Colonic mucosa (tissue), 4 donors: ENCODE data around the gene OTUD7B. TPM values are rescaled to one million over a fixed set of nuclear protein-coding genes. Genes with fewer than 3 reads are reported as not detected.

Source experiments
- DNase-seq: peaks from one replicate; pipeline ENCODE4 v3.0.0-alpha.2; 2020
- H3K27ac ChIP-seq: fragments of 200-600 bp; one replicate; pipeline ENCODE4 v1.8.0; 2021
- H3K27me3 ChIP-seq: fragments of 200-600 bp; one replicate; pipeline ENCODE4 v1.8.0; 2021
- H3K36me3 ChIP-seq: fragments of 200-600 bp; one replicate; pipeline ENCODE4 v1.8.0; 2021
- H3K4me1 ChIP-seq: fragments of 200-600 bp; one replicate; pipeline ENCODE4 v1.8.0; 2021; ENCODE audit warnings: mild to moderate bottlenecking
- H3K4me3 ChIP-seq: fragments of 200-600 bp; one replicate; pipeline ENCODE4 v1.8.0; 2021
- H3K9ac ChIP-seq, 2 donors: one replicate each; pipeline ENCODE4 v1.7.0; 2013; ENCODE audit warnings: control low read depth in 2 of 2, low read depth in 2 of 2, low read length in 2 of 2
- H3K9me3 ChIP-seq: fragments of 200-600 bp; one replicate; pipeline ENCODE4 v1.8.0; 2021
- intact Hi-C: fragments of 100-400 bp; cut with DNase I; formaldehyde crosslinking; loops from one replicate; pipeline ENCODE4 v1.14.1; 2022
- total RNA-seq, 2 donors: library from RNA; stranded (reverse); fragmentation: NEBNext Ultra II Directional in 1 of 2; extraction: Animal tissue kit (Norgen Biotek cat#: 25700) in 1 of 2; gene quantifications; one replicate each; pipeline ENCODE4 v1.2.1, GENCODE V29; 2021
- TF ChIP-seq, protein P1 (sequence below): fragments of 200-600 bp; IDR thresholded peaks from one replicate; pipeline ENCODE4 v1.8.0; 2022; ENCODE audit warnings: antibody characterized with exemption, mild to moderate bottlenecking
- donor health status: healthy.
- donor health status: DM: no; HTN: no; CAD: no.
- donor health status: DM: no; HTN: no; CAD: no.

The OTUD7B gene
- total RNA-seq, 2 donors from 2014 or later: 33.7 to 38.7 TPM

DNA sequence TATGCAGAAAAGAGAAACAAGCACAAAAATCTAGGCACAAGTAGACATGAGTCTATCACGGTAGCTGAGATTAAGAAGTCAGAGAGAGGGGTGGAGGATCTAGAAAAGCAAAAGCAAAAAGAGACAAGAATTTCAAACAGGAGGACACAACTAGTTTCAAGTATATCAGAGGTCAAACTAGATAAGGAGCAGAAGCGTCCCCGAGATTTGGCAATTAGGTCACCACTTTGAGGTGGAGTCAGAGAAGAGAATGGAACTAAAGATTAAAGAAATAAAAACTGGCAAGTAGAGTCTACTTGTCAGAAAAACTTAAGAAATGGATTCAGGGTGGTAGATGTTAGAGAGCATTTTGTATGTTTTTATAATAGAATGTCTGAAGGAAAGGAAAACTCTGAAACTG, 85.2 kb downstream of the OTUD7B start:
- intact Hi-C loops: no loop called here
- Histone ChIP-seq H3K36me3 (peaks cover 22% of the 10 kb centered on the region), H3K4me1 (peaks cover 4% of the 10 kb centered on the region)

DNA sequence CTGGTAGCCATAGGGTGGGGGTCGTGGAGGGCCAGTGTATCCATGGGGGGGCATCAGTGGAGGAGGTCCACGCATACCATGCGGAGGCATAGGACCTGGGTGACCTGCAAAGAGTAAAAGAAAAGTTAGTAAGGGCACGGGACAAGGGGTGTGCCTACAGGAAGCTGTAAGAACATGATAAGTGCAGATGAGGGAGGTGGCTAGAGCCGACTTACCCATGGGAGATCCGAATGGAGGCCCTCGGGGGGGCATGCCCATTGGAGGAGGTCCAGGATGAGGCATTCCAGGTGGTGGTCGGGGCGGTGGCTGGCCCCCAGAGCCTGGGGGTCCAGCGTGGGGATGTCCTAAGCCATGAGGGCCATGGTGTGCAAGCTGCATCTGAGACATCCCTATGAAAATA, 86.9 kb downstream of the OTUD7B start:
- Histone ChIP-seq H3K9me3 (no peaks in the 10 kb centered on the region), H3K4me1 (peaks cover 4% of the 10 kb centered on the region), H3K9ac (no peak overlapping the region), H3K27me3 (no peaks in the 10 kb centered on the region), H3K4me3 (no peak overlapping the region), H3K27ac (no peak overlapping the region), H3K36me3 (peaks cover 22% of the 10 kb centered on the region)
- intact Hi-C loops: no loop called here
- no peak for DNase-seq
- TF ChIP-seq, protein P1, sequence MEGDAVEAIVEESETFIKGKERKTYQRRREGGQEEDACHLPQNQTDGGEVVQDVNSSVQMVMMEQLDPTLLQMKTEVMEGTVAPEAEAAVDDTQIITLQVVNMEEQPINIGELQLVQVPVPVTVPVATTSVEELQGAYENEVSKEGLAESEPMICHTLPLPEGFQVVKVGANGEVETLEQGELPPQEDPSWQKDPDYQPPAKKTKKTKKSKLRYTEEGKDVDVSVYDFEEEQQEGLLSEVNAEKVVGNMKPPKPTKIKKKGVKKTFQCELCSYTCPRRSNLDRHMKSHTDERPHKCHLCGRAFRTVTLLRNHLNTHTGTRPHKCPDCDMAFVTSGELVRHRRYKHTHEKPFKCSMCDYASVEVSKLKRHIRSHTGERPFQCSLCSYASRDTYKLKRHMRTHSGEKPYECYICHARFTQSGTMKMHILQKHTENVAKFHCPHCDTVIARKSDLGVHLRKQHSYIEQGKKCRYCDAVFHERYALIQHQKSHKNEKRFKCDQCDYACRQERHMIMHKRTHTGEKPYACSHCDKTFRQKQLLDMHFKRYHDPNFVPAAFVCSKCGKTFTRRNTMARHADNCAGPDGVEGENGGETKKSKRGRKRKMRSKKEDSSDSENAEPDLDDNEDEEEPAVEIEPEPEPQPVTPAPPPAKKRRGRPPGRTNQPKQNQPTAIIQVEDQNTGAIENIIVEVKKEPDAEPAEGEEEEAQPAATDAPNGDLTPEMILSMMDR: no peak

More for the DNA sequence above, 85.2 kb downstream of the OTUD7B start:
- Histone ChIP-seq H3K27ac (no peak overlapping the region), H3K9ac (no peak overlapping the region), H3K4me3 (no peak overlapping the region), H3K9me3 (no peaks in the 10 kb centered on the region), H3K27me3 (no peaks in the 10 kb centered on the region)
- DNase-seq: no peak
- TF ChIP-seq, protein P1: no peak

DNA sequence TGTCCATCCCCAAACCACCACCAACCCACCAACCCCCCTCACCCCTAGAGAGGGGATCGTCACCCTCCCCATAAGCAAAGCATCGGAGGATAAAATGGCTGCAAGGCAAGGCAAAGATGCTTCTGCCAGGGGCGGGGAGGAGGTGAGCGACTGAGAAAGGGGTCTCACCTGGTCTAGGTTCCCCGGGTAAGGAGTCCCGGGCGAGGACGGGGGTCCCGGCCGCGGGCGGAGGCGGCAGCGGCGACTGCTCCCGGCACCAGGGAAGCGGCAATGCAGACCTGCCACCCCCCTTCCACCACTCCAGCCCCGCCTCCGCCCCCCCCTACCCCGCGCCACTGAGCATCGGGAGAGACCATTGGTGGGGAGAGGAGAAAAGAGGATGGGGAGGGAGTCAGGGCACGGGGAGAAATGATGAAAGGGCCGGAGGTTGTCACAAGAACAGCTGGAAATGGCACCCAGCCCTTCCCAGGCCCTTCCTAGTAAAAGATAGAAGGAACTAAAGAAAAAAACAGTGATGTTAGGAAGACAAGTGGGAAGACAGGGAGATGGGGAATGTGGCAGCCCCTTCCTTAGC, 92.9 kb downstream of the OTUD7B start, which contains the start of gene SV2A:
SV2A (minus strand) TSS at position 274 of the 574 bp plus-strand sequence. CDS start 4,004 bp downstream, outside the sequence.
- Histone ChIP-seq H3K27me3 (peaks cover 4% of the 10 kb centered on the region), H3K27ac (no peak within 1 kb of the TSS), H3K9me3 (no peaks in the 10 kb centered on the region), H3K4me3 (peak within 1 kb of the TSS; percentile 42), H3K4me1 (no peaks in the 10 kb centered on the region), H3K36me3 (no peaks in the 10 kb centered on the region), H3K9ac (peak within 1 kb of the TSS; percentile 13 to 55)
- intact Hi-C loops: no loop called here
- TF ChIP-seq, protein P1: no peak
- DNase-seq: no peak

DNA sequence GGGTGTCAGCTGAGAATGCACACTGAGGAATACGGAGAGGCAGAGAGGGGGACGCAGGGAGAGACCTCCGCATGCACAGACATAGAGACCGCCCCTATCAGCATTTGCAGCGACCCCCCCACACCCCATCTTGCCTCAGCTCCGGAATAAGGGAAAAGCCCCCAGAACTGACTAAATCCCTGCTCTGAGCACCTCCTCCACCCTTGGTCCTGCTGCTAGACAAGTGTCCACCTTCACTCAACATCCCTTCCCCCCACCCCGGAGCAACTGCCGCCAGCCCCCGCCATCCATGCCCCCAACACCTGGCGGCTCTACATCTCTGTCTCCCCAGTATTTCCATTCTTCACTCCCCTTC, 93.7 kb downstream of the OTUD7B start:
- Histone ChIP-seq H3K4me3 (no peak overlapping the region), H3K36me3 (no peaks in the 10 kb centered on the region), H3K27ac (no peak overlapping the region), H3K27me3 (peaks cover 4% of the 10 kb centered on the region), H3K9me3 (no peaks in the 10 kb centered on the region), H3K9ac (peak overlapping the region in 1 of 2 donors; percentile 9), H3K4me1 (no peaks in the 10 kb centered on the region)
- DNase-seq: no peak
- TF ChIP-seq, protein P1: no peak
- intact Hi-C loops: no loop called here

DNA sequence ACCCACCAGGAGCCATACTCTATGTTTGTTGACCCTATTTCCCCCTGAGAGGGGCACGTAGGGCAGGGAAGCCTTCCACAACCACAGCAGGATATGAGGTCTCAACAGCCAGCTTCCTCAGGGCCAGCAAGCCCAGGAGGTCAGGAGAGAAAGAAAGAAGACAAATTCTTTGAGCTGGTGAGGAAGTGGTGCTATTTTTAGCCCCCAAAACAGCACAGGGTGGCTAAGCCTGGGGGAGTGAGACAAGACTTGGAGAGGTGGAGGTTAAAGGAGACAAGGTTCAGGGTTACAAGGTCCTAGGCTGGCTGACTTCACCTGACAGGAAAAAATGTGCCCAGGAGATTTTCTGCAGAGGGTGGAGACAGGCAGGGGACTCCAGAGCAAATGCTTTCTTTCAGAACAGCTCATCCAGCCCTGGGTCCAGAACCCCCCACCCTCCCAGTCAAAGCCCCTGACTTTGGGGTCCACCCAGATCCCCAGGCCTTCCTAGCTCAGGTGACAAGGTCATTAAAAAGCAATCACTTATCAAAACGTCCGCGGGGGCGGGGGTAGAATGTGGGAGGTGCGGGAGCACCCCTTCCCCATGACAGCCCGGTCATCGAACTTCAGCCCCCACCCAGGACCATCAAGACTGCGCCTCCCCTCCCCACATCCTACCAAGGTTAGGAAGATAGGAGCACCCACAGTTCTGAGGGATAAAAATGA, 94.2 kb downstream of the OTUD7B start:
- H3K9ac ChIP-seq: peak overlapping the region in 1 of 2 donors; percentile 43
- H3K4me1 ChIP-seq: no peaks in the 10 kb centered on the region
- peaks cover 4% of the 10 kb centered on the region for H3K27me3 ChIP-seq
- no peak overlapping the region for H3K4me3 ChIP-seq
- no peaks in the 10 kb centered on the region for H3K9me3 ChIP-seq
- DNase-seq: no peak
- TF ChIP-seq, protein P1: no peak
- intact Hi-C loops: no loop called here
- H3K27ac ChIP-seq: no peak overlapping the region
- H3K36me3 ChIP-seq: no peaks in the 10 kb centered on the region
